Epidermal melanocyte (primary cell): ENCODE measurements around the gene TMEM208.

ENCODE experiments used
- DNase-seq: peaks from one replicate; pipeline ENCODE4 v3.0.0; 2011; ENCODE audit warnings: low spot score; ENCODE audit not compliant: insufficient read length

Gene TMEM208

DNA sequence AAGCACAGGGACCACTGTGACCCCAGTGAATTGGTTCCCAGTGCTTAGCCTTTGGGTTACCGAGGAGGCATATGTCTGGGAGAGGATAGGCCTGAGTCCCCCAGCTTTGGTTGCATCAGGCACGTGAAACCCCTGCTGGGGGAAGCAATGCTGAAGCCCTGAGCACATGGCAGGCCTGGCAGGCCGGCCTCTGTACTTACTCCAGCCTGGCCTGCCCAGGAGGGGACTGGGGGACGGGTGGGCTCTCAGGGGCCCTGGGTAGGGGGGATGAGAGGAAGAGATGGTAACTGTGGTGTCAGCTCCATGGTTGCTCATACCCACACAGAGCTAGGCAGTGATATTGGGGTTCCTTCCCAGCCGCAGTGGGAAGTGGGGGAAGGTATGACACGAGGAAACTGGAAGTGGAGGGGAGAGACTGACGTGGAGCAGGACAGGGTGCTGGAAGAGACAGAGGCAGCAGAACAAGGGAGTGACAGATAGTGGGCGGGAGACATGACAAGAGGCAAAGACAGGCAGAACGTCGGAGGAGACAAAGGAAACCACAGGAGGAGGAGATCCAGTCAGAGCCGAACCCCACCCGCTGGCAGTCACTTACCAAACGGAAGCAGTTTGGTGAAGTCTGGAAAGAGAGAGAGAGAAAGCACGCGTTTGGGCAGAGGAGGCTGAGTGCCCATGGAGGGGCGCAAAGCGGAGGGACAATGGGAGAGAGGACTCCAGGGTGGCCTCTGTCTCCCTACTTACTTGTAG, 9.1 kb downstream of the TMEM208 start:
- DNase-seq: no peak

GRCh38 chr16:67236563-67237395, 9.8 kb downstream of the TMEM208 start:
- no peak for DNase-seq

DNA sequence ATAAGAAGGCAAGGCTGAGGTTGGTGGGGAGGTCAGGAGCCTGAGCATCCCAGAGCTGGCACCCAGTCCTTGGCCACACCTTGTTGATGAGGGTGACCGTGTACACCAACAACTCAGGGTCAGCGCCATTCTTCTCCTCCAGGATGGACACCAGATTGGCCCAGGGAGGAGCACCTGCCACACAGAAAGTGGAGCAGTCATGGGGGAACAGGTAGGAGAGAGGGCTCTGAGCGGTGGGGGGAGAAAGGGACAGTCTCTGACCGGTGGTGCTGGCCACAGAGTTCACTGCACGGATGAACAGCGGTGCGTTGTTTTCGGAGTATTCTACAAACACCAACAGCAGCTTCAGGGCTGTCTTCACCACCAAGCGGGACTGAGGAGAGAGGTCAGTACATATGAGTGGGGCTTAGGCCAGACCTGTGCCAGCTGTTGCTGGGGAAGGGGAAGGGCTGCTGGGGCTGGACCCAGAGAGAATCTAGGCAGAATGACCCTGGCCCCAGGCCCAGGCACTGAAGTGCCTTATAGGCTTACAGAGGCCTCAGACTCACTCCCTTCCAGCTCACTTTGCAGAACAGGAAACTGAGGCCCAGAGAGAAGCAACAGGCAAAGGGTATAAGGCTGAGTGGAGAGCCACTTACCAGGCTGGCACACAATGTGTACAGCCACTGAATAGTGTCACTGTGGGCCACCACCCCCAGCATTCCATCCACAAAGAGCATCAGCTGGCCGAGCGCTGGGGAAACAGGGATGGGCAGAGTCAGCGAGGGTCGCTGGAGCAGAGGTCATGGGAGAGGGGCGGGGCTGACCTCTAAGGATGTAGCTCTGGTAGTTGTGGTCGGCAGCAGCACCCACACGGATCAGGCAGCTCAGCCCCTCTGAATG, 10.7 kb downstream of the TMEM208 start:
- no peak for DNase-seq

DNA sequence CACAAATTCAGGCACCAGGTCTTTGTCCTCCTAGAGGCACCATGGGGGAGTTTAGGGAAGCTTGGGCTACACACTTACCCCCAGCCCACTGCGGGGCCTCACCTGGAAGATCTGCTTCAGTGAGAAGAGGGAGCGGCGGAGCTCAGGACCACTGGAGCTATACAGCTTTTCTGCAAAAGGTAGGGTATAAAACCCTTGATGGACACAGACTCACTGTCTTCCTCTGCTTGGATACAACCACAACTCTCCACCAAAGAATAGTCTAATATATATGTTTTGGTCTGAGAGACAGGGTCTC, 11.3 kb downstream of the TMEM208 start:
- no peak for DNase-seq

- DNase-seq: no peak
Observed at GRCh38 chr16:67238806-67239470, 12.0 kb downstream of the TMEM208 start.

GRCh38 chr16:67240506-67240905, 13.6 kb downstream of the TMEM208 start:
- no peak for DNase-seq

DNA sequence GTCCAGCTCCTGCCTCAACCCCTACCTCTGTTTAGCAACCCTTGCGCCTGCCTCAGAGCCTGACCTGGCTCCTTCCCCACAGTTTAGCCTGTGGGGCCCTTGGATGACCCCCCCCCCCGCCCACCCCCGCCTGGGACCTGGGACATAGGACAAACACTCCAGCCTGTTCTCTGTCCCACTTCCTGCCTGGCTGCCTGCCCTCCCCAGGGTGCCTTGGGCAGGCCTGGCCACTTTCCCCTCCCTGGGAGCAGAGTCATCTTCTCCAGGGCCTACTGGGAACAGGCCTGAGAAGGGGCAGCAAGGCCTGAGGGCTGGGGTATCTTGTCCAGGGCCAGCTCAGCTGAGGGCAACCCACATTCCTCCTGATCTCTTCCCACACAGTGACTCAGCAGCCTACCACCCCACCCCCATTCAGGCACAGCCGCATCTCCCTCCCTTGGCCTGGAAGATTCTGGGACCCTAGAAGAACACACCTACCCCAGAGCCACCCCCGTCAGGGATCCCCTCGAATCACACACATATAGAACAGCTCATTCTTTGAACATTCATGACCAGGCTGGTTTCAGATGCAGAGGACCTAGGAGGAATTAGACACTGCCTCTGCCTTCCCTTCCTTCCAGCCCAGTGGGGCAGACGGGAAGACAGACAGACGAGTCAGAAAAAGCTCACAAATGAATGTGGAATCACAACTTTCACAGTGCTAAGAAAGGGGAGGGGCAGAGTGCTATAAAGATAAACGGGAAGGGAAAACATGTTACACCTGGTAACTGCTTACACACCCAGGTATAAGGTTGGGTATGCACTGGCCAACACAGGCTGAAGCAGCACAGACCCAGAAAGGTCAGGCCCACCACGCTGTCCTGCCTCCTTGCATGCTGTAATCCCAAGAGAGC, 14.3 kb downstream of the TMEM208 start:
- DNase-seq: peak; percentile 87

DNA sequence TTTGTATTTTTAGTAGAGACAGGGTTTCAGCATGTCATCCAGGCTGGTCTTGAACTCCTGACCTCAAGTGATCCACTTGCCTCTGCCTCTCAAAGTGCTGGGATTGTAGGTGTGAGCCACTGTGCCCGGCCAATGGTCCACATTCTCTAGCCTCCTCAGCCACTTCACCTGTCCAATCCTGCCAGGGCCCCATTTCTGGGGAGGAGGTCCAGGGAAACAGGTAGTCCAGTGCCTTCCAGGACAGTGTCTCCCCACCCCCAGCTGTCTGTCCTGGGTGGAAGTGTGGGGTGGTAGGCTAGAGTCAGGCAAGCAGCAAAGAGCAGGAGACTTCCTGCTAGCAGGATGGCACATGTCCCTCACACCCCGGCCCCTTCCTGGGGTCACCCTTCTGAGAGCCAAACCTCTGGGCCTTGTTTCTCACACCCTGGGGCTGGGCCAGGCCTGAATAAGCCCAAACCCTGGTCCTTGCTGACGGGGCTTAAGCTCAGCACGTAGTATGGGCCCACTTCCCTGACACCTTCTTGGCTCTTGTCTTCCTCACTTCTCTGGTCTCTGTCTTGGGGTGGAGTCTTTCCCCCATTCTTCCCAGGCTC, 15.3 kb downstream of the TMEM208 start:
- no peak for DNase-seq

GRCh38 chr16:67243481-67243880, 16.6 kb downstream of the TMEM208 start:
- no peak for DNase-seq

DNA sequence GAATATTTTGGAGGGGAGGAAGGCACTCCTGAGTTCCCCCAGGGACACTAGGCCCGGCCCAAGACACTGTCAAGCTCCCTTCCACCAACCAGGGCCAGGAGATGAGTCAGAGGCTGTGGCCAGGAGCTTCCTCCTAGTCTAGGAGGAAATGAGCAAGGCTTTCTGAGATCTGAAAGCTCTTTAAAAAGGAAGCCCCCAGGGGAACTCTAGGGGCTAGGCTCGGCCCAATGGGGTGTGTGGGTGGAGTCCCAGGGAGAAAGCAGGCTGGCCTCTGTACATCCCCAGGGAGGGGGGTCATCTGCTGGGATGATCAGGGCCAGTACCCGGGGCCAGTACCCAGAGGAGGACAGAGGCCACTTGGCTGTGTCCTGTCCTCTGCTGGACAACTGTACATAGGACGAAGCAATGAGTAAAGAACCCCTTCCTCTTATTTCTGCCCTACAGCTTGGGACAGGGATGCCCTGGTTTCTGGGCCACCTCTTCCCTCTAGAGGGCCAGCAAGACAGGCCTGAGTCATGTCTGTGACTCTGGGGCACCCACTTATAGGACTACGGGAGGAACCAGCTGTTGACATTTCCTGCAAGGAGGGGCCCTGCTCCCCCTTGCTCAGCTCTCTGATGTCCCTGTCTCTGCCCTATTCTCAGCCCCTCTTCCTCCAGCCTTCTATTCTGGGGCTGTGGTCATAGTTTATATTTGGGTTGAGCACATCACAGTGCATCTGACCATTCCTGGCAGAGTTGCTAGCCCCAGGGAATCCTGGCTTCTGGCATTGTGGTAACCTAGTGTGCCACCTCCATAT, 17.7 kb downstream of the TMEM208 start:
- DNase-seq: no peak

DNA sequence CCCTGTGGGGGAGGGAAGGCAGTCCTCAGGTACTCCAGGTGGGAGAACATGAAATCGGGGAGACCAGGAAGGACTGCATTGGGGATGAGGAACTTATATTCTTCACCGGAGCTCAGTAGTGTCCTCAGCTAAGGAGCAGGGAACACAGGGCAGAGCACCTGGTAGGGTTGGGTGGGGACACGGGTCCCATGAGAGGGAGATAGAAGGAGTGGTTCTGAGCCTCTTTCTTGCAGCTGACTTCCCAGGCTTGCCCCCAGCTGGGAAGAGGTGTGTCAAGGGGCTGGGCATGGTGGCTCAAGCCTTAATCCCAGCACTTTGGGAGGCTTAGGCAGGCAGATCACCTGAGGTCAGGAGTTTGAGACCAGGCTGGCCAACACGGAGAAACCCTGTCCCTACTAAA, 18.3 kb downstream of the TMEM208 start:
- DNase-seq: no peak

DNA sequence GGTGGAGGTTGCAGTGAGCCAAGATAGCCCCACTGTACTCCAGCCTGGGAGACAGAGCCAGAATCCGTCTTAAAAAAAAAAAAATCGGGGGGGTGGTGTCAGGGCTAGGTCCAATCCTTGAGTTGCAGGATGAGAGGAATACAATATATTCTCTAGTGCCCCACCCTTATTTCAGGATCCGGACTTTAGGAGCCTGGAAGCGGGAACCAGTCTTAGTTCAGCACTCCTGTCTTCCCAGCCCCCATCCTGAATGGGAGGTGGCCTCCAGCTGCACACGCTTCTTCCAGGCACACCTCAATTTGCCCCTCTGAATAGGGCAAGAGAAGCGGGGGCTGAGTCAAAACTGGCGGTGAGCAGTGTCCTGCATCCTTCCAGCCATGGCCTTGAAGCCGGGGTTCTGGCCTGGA, 18.7 kb downstream of the TMEM208 start:
- DNase-seq: no peak

GRCh38 chr16:67246081-67246755, 19.3 kb downstream of the TMEM208 start:
- peak; percentile 63 for DNase-seq

DNA sequence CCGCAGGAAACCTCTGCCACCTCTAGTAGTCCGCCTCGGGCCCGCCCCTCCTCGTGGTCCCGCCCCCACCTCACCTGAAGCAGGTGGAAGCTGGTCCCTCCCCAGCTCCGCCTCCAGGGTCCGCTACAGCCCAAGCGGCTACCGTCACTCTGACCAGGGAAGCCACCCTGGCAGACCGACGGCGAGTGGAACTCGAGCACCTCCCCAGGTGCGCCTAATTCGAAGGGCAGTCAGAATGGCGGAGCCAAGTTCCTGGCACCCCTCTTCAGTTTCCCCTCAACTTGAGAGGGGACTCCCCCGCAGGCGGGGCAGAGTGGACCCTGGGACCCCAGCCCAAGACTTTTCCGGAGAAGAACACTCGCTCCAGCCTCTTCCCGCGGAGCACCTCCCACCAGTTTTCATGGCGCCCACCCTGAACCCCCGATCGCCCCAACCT, 19.8 kb downstream of the TMEM208 start:
- DNase-seq: no peak

GRCh38 chr16:67247192-67248072, 20.5 kb downstream of the TMEM208 start, which contains the start of gene FHOD1:
Gene FHOD1, minus strand, starts transcription at chr16:67247481. Its CDS starts 71 bp downstream, at chr16:67247410.
- peak; percentile 85 for DNase-seq

DNA sequence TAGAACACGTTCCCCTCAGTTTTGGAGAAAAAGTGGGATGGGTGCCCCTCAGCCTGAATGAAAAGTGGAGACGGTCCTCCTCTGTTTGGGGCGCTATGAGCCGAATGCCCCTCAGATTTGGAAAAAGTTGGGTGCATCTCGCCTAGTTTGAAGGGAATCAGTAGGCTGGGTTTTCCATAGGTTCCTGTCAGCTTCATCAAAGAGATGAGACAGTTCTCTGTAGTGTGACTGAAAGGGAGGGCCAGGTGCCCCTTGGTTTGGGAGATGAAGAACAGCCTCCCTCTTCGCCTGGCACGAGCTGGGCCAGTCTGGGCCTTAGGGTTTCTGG, 21.1 kb downstream of the TMEM208 start:
- no peak for DNase-seq

DNA sequence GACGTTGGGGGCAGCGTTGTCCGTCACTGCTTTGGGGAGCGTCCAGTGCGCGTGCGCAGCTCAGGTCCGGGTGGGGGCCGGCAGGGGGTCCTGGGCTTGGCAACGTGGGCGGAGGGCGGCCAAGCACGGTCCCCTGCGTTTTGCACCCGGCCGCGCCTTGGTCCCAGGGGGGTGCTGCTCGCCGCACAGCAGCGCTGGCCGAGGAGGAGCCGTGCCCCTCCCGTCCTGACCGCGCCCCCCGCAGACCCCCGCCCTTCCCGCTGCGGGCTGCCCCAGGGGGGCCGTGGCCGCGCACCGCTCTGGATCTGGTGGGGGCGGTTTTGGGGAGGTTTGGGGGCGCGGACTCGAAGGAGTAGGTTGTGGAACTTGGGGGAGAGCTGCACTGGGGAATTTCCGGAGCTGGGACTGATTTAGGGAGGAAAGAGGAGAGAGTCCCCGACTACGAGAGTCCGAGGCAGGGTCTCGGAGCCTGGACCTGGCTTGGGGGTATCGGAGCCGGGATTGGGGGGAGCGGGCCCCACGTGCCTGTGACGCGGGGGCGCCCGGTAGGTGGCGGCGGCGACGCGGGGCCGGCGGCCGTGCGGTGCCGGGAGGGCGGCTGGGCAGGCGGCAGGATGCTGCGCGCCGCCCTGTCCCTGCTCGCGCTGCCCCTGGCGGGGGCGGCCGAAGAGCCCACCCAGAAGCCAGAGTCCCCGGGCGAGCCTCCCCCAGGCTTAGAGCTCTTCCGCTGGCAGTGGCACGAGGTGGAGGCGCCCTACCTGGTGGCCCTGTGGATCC, 21.7 kb downstream of the TMEM208 start, which contains the start of gene SLC9A5:
SLC9A5 (plus strand) TSS at position 579 of the 777 bp plus-strand sequence; CDS start at position 615, 36 bp downstream.
- DNase-seq: no peak
